ENCODE measurements around the gene LRRC10.
"Not testable (repeated sequence)": the region's sequence is repeated elsewhere in the genome, so short reads cannot be mapped to it uniquely, and the experiment has no call there.

The LRRC10 gene

GRCh38 chr12:69616025-69616424, 5.3 kb upstream of the LRRC10 start:
- DNase-seq (ENCODE audit: low spot score): no peak

DNA sequence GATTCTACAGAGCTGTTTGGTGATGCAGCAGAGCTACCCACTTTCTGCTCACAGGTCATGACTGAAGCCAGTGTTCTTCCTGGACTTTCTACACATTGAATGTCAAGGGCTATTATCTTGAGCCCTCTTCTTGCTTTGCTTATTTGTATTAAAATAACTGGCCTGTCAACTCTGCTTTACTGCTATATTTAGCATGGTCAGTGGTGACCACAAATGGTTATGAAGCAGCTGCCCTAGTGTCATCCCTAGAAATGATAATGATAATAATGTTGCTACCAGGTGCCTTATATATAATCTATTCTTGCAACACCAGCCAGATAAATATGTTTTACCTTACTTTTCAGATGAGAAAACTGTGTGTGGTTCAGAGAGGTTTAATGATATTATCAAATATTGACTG, 2.6 kb upstream of the LRRC10 start:
- no peak for DNase-seq (ENCODE audit: low spot score)

DNA sequence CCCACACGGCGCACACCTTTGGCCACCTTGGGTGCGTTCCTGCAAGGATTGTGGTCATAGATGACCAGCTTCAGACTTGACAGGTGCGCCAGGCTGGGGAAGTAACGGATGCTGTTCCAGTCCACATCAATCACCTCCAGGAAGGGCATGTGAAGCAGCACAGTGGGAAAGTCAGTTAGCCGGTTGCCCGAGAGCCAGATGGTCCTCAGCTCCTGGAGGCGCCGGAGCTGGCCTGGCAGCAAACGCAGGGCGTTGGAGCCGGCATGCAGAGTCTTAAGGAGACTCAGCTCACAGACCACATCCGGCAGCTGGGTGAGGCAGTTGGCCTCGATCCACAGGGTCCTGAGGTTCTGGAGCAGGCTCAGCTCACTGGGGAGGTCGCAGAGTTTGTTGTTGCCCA, 581 bp downstream of the LRRC10 start:
- DNase-seq (ENCODE audit: low spot score): no peak

DNA sequence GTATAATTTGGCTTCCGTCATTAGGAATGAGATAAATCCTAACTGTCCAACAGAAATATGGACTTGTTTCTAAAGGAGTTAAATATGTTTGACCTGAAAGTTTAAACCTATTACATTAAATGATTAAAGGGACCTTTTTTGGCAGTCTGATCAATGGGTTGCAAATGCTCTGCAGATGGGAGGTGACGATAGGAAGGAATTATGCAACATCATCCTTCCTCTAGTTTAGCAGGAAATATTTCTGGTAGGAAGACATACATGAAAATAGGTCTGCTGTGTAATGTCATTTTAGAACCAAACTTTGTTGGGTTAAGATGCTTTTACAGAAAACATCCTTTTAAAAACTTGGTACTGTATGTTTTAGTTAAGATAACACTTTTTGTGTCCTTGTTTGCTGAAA, 2.6 kb downstream of the LRRC10 start:
- no peak for DNase-seq (ENCODE audit: low spot score)

DNA sequence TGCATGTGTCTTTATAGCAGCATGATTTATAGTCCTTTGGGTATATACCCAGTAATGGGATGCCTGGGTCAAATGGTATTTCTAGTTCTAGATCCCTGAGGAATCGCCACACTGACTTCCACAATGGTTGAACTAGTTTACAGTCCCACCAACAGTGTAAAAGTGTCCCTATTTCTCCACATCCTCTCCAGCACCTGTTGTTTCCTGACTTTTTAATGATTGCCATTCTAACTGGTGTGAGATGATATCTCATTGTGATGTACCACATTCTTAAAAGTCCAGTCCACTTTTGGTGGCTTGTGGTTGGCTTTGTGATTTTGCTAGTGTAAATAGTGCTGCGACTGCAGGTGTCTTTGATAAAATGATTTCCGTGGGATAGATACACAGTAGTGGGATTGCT, 6.4 kb downstream of the LRRC10 start:
- not testable (repeated sequence) for DNase-seq (ENCODE audit: low spot score)

GRCh38 chr12:69603556-69603955, 7.2 kb downstream of the LRRC10 start:
- DNase-seq (ENCODE audit: low spot score): not testable (repeated sequence)

- DNase-seq (ENCODE audit: low spot score): no peak
These were observed 7.8 kb downstream of the LRRC10 start for GRCh38 chr12:69602954-69603353.

DNA sequence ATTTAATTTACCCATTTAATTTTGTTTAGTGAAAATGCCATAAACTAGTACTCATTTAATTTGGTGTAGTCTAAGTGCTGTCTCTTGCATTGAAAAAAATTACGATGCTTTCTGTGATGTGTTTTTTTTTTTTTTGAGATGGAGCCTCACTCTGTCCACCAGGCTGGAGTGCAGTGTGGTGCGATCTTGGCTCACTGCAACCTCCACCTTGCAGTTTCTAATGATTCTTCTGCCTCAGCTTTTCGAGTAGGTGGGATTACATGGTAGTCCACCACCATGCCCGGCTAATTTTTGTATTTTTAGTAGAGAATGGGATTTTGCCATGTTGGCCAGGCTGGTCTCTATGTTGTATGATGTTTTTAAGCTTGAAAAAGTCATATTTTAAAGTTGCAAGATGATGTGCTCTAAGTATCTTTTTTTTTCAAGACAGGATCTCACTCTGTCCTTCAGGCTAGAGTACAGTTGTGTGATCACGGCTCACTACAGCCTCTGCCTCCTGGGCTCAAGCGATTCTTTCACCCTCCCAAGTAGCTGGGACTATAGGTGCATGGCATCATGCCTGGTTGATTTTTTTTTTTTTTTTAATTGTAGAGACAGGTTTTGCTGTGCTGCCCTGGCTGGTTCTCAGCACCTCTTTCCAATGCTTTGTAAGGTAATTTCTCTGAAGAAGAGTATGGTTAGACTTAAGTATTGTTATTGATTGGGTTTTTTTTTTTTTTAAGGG, 8.6 kb downstream of the LRRC10 start:
- DNase-seq (ENCODE audit: low spot score): no peak

DNA sequence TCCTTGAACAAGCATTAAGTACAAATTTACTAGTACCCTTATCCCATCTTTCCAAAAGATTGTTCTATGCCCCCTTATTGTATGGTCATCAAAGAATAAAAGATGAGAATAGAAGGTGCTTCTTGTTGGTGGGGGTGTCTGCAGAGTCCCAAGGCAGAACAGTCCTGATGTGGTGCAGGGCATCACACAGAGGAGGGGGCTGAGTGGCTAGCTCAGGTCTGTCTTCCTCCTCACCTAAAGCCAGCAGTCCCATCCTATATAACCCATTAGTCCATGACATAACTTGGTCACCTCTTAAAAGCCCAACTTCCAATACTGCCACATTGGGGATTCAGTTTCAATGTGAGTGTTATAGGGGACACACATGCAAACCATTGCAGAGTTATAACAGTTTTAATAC, 9.9 kb downstream of the LRRC10 start:
- DNase-seq (ENCODE audit: low spot score): no peak

GRCh38 chr12:69598174-69598753, 12.4 kb downstream of the LRRC10 start:
- no peak for DNase-seq (ENCODE audit: low spot score)

DNA sequence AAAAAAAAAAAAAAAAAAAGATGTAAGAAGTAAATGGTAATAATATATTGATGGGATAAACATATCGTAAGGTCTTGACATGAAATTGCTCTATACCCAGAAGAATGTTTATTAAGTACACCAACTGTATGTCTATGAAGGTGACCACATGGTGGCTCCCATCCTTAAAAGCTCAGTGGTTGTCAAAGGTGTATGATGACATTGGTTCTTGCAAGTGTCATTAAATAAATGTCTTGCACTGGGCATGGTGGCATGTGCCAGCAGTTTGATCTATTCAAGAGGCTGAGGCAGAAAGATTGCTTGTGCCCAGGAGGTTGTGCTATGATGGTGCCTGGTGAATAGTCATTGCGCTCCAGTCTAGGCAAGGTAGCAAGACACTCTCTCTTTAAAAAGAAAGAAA, 15.0 kb downstream of the LRRC10 start:
- DNase-seq (ENCODE audit: low spot score): no peak

GRCh38 chr12:69589082-69589481, 21.6 kb downstream of the LRRC10 start:
- DNase-seq (ENCODE audit: low spot score): no peak

GRCh38 chr12:69588527-69588926, 22.2 kb downstream of the LRRC10 start:
- no peak for DNase-seq (ENCODE audit: low spot score)

DNA sequence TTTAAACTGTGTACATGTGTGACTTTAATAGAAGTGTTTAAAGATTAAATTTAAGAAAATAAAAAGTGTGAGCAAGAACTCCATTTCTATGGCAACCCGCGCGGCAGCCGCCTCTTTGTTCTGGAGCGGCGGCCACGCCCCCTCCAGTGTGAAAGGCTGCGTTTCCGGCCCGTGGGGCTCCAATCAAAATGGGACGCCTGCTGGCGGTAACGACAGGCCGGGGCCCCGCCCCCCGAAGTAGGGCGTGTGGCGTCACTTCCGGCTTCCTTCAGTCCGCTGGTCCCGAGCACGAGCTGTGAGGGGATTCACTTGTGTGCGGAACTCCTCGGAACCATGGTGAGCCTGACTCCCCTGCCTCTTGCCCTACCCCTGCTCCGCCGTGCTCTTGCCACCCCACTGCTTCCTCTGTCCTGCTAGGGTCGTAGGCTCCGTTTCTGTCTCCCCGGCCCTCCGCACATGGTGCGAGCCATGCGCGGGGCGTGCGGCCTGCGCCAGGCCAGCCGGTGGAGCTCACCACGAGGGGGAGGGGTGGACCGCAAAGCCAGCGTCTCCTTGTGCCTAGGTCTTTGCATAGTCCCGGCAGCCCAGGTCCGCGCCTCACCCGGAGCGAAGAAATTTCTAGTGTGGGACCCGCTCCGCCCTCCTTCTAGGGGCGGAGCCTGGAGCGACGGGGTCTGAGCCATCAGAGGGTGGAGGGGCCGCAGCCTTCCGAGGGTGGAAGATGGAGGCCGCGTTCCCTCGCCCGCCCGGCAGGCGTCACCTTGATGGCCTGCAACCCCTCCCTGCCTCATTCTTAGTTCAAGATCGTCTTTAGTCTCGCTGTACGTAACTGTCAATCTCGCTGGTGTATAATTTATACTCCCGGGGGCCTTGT, 25.3 kb downstream of the LRRC10 start, which contains the start of gene CCT2:
TSS of gene CCT2 (plus strand) at position 271 of the 874 bp plus-strand sequence. CDS start at position 334, 63 bp downstream.
- DNase-seq (ENCODE audit: low spot score): peak; percentile 93

GRCh38 chr12:69583203-69583602, 27.5 kb downstream of the LRRC10 start:
- DNase-seq (ENCODE audit: low spot score): no peak

DNA sequence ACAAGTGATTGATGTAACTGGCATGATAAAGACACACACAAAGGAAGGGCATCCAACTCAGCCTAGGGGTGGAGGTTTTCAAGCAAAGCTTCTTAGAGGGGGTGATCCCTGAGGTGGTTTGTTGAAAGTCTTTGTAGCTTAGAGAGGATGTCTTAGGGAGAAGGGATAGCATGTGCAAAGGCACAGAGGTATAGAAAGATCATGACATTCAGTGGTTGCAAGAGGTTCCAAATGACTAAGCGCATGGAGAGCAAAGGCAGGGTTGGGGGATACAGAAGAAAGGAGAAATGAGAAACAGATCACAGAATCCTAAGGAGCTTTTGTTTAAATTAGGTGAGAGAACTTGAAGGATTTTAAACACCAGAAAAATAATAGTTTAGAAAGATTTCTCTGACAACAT, 30.6 kb downstream of the LRRC10 start:
- no peak for DNase-seq (ENCODE audit: low spot score)

GRCh38 chr12:69579029-69579428, 31.7 kb downstream of the LRRC10 start:
- no peak for DNase-seq (ENCODE audit: low spot score)

GRCh38 chr12:69578283-69578682, 32.4 kb downstream of the LRRC10 start:
- DNase-seq (ENCODE audit: low spot score): no peak

GRCh38 chr12:69575346-69575745, 35.4 kb downstream of the LRRC10 start:
- DNase-seq (ENCODE audit: low spot score): no peak

- DNase-seq (ENCODE audit: low spot score): peak; percentile 40
These were observed 39.9 kb downstream of the LRRC10 start for GRCh38 chr12:69570545-69571399.

DNA sequence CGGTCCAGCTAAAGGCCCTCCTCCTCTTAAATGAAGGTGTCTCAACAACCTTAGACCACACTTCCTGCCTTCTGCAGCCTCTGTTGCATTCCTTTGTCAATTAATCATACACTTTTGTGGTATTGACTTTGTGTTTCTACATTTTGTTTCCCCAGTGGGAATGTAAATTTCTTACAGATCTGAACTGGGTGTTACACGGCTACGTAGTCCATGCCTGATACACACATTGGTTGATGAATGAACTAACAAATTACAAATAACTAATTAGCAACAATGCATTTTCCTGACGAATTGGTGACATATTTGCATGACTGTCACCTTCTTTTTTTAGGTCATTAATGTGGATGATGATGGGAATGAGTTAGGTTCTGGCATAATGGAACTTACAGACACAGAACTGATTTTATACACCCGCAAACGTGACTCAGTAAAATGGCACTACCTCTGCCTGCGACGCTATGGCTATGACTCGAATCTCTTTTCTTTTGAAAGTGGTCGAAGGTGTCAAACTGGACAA, 40.6 kb downstream of the LRRC10 start:
- no peak for DNase-seq (ENCODE audit: low spot score)

DNA sequence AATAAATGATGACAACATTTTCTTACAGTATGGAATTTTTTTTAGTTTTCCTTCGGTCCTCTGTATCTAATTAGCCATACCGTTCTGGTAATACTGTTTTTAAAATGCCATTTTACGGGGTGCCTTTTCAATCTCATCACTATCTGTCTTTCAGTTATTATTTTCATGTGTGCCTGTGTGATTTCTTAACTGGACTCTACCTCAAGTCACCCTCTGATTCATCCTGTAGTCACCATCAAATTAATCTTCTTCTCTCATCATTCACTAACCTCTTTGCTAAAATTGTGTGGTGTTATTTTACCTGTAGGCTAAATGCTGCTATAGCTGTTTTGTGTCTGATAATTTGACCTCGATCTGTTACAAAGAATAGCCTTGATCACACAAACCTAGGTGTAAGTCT, 41.5 kb downstream of the LRRC10 start:
- DNase-seq (ENCODE audit: low spot score): no peak

Measured in COLO829 (cell line).